ENCODE data around the gene EXOC3L4.

Gene EXOC3L4

GRCh38 chr14:103121846-103122584 lies 27.5 kb downstream of the EXOC3L4 start:
- DNase-seq (ENCODE audit: low spot score): peak; percentile 90

GRCh38 chr14:103122585-103122946 lies 28.0 kb downstream of the EXOC3L4 start:
- no peak for DNase-seq (ENCODE audit: low spot score)

- peak; percentile 81 for DNase-seq (ENCODE audit: low spot score)
Observed at GRCh38 chr14:103122947-103123633, 28.6 kb downstream of the EXOC3L4 start, which contains the start of gene TNFAIP2. Gene TNFAIP2, plus strand, starts transcription at chr14:103123461. Its CDS starts 2,997 bp downstream, at chr14:103126458.

GRCh38 chr14:103123634-103124500 lies 29.3 kb downstream of the EXOC3L4 start:
- DNase-seq (ENCODE audit: low spot score): no peak

GRCh38 chr14:103124501-103125001 lies 30.0 kb downstream of the EXOC3L4 start:
- no peak for DNase-seq (ENCODE audit: low spot score)

GRCh38 chr14:103125098-103126070 lies 30.9 kb downstream of the EXOC3L4 start:
- peak; percentile 53 for DNase-seq (ENCODE audit: low spot score)

GRCh38 chr14:103126088-103126872 lies 31.8 kb downstream of the EXOC3L4 start:
- DNase-seq (ENCODE audit: low spot score): peak; percentile 37

GRCh38 chr14:103126873-103127304 lies 32.4 kb downstream of the EXOC3L4 start:
- DNase-seq (ENCODE audit: low spot score): peak; percentile 73

- DNase-seq (ENCODE audit: low spot score): peak; percentile 57
Observed at GRCh38 chr14:103127356-103127755, 32.8 kb downstream of the EXOC3L4 start.

GRCh38 chr14:103127861-103128598 lies 33.5 kb downstream of the EXOC3L4 start:
- peak; percentile 62 for DNase-seq (ENCODE audit: low spot score)

GRCh38 chr14:103128631-103129300 lies 34.2 kb downstream of the EXOC3L4 start:
- peak; percentile 62 for DNase-seq (ENCODE audit: low spot score)

GRCh38 chr14:103129301-103130016 lies 34.9 kb downstream of the EXOC3L4 start:
- DNase-seq (ENCODE audit: low spot score): no peak

GRCh38 chr14:103130017-103130764 lies 35.7 kb downstream of the EXOC3L4 start:
- DNase-seq (ENCODE audit: low spot score): no peak

- DNase-seq (ENCODE audit: low spot score): peak; percentile 66
Observed at GRCh38 chr14:103130965-103131364, 36.4 kb downstream of the EXOC3L4 start.

GRCh38 chr14:103131580-103131979 lies 37.1 kb downstream of the EXOC3L4 start:
- no peak for DNase-seq (ENCODE audit: low spot score)

GRCh38 chr14:103132381-103133209 lies 38.1 kb downstream of the EXOC3L4 start:
- peak; percentile 62 for DNase-seq (ENCODE audit: low spot score)
